ENCODE measurements around the gene DGCR2. TPM values are rescaled to one million over a fixed set of nuclear protein-coding genes. Genes with fewer than 3 reads are reported as not detected.
"Not testable (repeated sequence)": the region's sequence is repeated elsewhere in the genome, so short reads cannot be mapped to it uniquely, and the experiment has no call there.

DGCR2 gene
- total RNA-seq, 1 donor from 2014 or later, result 36.3 TPM

DNA sequence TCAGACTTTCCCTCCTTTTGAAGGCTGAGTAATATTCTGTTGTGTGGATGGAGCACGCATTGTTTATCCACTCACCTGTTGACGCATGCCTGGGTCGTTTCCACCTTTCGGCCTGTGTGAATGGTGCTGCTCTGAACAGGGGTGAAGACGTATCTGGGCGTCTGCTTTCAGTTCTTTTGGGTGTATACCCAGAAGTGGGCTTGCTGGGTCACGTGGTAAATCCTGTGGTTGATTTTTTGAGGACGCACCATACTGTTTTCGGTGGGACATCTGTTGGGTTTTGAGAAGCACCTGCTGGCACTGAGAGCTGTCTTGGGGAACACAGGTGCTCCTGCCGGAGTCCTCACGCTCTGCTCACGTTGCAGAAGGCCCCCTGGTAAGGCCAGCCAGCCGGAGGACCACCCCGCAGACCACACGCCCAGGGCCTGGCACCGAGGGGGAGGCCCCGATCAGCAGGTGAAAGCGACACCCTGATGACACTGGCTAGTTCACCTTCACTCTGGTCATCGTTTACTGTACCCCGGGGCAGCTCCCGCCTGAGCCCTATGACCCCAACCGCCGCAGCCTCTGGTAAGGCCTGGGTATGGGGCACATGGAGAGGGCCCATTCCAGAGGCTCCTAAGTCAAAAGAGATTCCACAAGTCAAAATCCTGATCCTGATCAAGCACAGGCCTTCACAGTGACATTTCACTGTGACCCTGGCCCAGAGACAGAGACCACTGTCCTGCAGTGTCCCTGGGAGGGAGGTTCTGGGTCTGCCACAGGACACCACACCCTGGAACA, 131.7 kb downstream of the DGCR2 start:
- intact Hi-C loops (cut with micrococcal nuclease), result no loop called here

- intact Hi-C loops (cut with micrococcal nuclease), result no loop called here
Observed at GRCh38 chr22:18988958-18989357, 133.3 kb downstream of the DGCR2 start.

- intact Hi-C loops (cut with micrococcal nuclease), result no loop called here
Observed at GRCh38 chr22:18987765-18988164, 134.4 kb downstream of the DGCR2 start.

DNA sequence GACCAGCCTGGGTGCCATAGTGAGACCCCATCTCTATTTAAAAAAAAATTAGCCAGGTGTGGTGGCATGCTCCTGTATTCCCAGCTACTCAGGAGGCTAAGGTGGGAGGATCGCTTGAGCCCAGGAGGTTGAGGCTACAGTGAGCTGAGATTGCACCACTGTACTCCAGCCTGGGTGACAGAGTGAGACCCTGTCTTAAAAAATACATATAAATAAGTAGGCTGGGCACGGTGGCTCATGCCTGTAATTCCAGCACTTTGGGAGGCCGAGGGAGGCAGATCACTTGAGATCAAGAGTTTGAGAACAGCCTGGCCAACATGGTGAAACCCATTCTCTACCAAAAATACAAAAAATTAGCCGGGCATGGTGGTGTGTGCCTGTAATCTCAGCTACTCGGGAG, 135.1 kb downstream of the DGCR2 start:
- intact Hi-C loops (cut with micrococcal nuclease), result not testable (repeated sequence)

Other genes with a start within 250 kb of the DGCR2 start
- gene DGCR6, start 216.1 kb downstream of the DGCR2 start, total RNA-seq, result 0.71 and 0.81 TPM in 2 replicates
- gene PRODH, start 186.1 kb downstream of the DGCR2 start, total RNA-seq, result 0.34 and 0.69 TPM in 2 replicates
- not detected in 2 replicates for gene TSSK2, start 8.9 kb upstream of the DGCR2 start, total RNA-seq
- 19.9 and 22.0 TPM in 2 replicates for gene ESS2, start 22.2 kb upstream of the DGCR2 start, total RNA-seq
- not detected in 2 replicates for gene GSC2, start 27.9 kb upstream of the DGCR2 start, total RNA-seq
- gene SLC25A1, start 56.3 kb upstream of the DGCR2 start, total RNA-seq, result 29.2 and 32.0 TPM in 2 replicates
- gene CLTCL1, start 169.3 kb upstream of the DGCR2 start, total RNA-seq, result 0.66 and 1.1 TPM in 2 replicates

Data from T-helper 1 cell treated with Interleukin-12 subunit alpha and Interleukin-12 subunit beta and Interleukin-4 antibody, amounts not matched to agents 30 ng/mL and 1 ng/mL, for 36 hours (primary cell).